HG03565 (cell line): Measurements from ENCODE around the gene TMEM229A.
"Not testable (repeated sequence)": the region's sequence is repeated elsewhere in the genome, so short reads cannot be mapped to it uniquely, and the experiment has no call there.

Experiments used
- ATAC-seq: cut with Tn5 transposase; IDR thresholded peaks from one replicate; pipeline ENCODE4 v1.9.1; 2021; ENCODE audit warnings: mild to moderate bottlenecking, moderate library complexity; ENCODE audit not compliant: unreplicated experiment

The TMEM229A gene

GRCh38 chr7:124033095-124033806 lies 384 bp upstream of the TMEM229A start:
- ATAC-seq: peak; percentile 27

DNA sequence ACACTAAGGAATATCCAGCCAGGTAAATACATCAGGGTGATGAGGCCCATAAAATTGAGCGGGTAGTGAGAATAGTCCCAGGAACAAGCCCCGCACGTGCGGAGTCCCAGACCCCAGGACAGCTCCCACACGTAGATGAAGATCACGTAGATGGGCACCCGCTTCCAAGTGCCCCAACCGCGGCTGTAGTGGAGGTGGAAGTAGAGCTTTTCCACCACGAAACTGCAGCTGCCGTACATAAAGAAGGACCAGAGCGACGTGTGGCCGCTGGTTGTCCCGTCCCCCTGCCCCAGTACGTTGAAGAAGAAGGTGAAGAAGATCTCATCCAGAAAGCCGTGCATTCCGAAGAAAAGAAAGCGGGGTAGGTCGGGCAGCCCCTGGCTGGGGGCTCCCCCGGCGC lies 948 bp downstream of the TMEM229A start:
- ATAC-seq: no peak

DNA sequence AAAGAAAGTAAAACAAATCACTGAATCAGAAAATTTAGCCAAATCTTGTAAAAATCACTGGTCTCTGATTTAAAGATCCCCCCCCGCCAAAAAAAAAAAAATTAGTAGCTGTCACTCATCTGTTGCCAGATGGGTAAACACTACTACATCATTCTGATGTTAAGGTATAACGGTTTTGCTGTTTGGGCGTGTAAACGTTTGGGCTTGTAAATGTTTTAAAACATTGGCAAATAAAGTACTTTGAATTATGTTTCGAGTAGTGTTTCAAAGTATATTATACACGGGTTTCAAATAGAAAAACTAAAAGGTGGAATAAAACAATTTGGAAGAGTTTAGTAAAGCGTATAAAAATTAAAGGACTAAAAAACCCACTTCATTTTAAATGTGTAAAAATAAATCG lies 1.5 kb downstream of the TMEM229A start:
- no peak for ATAC-seq

DNA sequence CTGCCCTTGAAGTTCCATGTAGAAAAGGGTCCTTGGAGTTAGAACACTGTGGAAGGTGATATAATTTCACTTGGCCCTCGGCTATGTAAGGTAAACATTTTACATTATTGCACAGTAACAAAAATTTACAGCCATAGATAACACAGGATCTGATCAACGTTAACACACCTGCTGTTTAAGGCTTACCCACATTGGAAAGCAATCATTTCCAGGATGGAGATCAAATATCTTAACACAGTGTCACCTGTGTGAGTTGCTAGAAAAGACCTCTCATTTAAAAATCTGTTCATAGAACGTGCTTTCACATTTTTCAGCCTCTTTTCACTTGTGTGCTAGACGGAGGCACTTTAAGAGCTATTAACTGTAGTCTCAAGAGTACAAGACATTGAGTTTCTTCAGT lies 1.9 kb downstream of the TMEM229A start:
- ATAC-seq: no peak

DNA sequence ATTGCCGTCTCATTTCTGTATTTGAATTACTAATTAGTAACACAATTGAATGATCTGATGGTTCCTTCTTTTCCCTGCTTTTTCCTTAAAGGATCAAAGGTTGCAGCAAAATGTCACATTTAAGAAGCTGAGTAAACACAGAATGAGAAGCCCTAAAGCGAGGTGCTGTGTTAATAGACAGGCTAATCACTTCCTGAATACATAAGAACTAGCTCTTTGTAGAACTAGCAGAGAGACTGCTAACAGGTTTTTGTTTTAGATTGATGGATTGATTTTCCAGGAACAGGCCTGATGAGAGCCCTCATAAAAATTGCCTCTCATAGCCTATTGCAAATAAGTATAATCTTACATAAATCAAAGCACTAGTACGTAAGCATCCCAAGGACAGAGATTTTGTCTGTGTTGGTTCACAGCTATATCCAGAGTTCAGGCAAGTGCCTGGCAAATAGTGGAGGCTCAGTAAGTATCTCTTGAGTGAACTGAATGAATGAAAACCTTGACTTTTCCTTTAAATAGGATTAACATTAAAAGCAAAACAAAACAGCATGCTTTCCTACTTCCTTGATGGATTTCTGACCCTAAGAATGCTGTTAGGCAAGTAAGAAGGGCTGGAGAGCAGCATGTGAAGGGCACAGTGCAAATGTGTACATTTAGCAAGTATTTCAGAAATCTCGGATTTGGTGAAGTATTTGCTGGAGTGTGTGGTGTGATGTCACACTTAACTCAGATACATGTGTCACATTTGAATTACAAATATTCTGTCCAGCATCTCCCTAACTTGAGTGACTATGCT lies 3.3 kb downstream of the TMEM229A start:
- no peak for ATAC-seq

DNA sequence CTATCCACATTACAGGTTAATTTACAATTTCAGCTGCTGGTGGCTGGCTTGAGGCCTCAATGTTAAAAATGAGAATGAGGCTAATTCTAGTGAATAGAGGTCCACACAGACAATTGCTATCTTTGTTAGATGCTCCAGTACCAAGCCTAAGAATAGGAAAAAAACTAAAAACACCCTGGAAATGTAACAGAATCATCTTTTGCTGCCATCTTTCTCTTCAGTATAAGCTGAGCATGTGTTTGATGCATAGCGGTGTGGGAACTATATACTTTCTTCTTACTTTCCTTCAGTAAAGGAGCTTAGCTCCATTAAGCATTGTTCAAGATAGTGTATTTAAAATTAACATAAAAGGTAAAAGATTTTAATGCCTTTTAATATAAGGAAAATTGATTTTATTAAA lies 5.6 kb downstream of the TMEM229A start:
- ATAC-seq: no peak

DNA sequence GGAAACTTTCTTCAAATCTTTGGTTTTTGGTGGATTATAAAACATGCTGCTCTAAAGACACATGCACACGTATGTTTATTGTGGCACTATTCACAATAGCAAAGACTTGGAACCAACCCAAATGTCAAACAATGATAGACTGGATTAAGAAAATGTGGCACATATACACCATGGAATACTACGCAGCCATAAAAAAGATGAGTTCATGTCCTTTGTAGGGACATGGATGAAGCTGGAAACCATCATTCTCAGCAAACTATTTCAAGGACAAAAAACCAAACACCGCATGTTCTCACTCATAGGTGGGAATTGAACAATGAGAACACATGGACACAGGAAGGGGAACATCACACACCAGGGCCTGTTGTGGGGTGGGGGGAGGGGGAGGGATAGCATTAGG lies 8.5 kb downstream of the TMEM229A start:
- not testable (repeated sequence) for ATAC-seq

DNA sequence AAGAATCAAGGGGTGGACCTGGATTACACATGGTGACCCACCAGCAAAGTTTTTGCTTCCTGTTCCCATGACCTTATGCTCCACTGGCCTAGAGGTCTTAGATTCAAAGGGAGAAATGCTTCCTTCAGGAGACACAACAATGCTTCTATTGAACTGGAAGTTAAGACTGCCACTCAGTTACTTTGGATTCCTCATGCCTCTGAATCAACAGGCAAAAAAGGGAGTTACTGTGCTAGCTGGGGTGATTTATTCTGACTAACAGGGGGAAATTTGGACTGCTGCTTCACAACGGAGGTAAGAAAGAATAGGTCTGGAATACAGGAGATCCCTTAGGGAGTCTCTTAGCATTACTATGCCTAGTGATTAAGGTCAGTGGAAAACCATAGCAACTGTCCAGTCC lies 10.3 kb downstream of the TMEM229A start:
- ATAC-seq: no peak

DNA sequence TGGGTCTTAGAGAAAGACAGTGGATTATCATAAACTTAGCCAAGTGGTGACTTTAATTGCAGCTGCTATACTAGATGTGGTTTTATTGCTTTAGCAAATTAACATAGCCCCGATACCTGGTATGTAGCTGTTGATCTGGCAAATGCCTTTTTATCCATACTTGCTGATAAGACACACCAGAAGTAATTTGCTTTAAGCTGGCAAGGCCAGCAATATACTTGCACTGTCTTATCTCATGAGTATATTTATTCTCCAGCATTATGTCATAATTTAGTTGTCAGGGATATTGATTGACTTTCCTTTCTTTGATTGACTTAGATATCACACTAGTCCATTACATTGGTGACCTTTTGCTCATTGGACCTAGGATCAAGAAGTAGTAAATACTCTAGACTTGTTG lies 12.8 kb downstream of the TMEM229A start:
- no peak for ATAC-seq

- no peak for ATAC-seq
Measured at GRCh38 chr7:124013306-124013705, 19.6 kb downstream of the TMEM229A start.

DNA sequence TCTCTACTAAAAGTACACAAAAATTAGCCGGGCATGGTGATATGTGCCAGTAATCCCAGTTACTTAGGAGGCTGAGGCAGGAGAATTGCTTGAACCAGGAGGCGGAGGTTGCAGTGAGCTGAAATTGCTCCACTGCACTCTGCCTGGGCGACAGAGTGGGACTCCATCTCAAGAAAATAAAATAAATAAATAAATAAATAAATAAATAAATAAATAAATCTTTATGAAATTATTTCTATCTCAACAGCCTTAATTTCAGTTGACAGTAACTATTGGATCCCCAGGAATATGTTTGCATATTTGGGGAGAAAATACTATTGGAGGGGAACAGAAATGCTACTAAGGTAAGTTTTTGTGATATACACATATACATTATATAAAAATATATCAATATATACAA lies 20.0 kb downstream of the TMEM229A start:
- ATAC-seq: no peak

DNA sequence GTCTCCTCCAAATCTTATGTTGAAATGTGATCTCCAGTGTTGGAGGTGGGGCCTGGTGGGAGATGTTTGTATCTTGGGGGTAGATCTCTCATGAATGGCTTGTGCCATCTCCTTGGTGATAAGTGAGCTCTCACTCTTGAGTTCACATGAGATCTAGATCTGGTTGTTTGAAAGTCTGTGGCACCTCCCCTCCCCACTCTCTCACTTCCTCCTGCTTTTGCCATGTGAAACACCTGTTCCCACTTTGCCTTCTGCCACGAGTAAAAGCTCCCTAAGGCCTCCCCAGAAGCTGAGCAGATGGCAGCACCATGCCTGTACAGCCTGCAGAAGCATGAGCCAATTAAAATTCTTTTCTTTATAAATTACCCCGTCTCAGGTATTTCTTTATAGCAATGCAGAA lies 23.5 kb downstream of the TMEM229A start:
- ATAC-seq: no peak

- not testable (repeated sequence) for ATAC-seq
Measured at GRCh38 chr7:124008296-124008695, 24.6 kb downstream of the TMEM229A start.

- no peak for ATAC-seq
Measured at GRCh38 chr7:123999703-124000102, 33.2 kb downstream of the TMEM229A start.

DNA sequence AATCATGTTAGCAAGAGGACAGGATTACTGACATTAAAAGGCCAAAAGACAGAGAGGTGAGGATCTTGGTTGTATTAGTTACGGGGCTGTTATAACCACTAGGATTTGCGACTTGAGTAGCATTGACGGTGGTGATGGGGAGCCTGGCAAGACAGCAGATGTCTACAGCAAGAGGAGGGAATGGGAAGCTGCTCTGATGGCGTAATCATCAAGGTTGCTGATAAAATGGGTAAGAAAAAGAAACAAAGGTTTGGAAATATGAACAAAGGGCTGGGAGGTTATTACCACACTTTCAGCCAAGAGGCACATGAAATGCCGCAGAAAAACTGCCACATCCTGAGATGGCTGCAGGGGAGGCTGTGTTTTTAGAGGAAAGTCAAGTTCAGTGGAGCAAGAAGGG lies 33.9 kb downstream of the TMEM229A start:
- ATAC-seq: no peak

- no peak for ATAC-seq
Measured at GRCh38 chr7:123996327-123996625, 36.6 kb downstream of the TMEM229A start.

- peak; percentile 66 for ATAC-seq
Measured at GRCh38 chr7:123995617-123996326, 37.1 kb downstream of the TMEM229A start.

- no peak for ATAC-seq
Measured at GRCh38 chr7:123994449-123994848, 38.4 kb downstream of the TMEM229A start.

DNA sequence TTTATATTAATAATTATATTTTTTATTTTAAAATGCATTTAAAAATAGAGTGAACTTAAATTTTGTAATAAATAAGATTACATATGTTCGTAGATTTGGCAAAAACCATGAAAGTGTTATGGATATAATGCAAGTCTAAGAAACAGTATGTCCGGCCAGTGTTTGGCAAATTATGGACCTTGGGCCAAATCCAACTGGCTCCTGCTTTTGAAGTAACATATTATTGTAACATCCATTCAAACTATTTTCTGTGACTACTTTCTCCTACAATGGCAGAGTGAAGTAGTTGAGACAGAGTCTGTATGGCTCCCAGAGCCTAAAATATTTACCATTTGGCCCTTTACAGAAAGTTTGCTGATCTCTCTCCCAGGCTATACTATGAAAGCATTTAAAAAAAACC lies 38.9 kb downstream of the TMEM229A start:
- ATAC-seq: no peak

DNA sequence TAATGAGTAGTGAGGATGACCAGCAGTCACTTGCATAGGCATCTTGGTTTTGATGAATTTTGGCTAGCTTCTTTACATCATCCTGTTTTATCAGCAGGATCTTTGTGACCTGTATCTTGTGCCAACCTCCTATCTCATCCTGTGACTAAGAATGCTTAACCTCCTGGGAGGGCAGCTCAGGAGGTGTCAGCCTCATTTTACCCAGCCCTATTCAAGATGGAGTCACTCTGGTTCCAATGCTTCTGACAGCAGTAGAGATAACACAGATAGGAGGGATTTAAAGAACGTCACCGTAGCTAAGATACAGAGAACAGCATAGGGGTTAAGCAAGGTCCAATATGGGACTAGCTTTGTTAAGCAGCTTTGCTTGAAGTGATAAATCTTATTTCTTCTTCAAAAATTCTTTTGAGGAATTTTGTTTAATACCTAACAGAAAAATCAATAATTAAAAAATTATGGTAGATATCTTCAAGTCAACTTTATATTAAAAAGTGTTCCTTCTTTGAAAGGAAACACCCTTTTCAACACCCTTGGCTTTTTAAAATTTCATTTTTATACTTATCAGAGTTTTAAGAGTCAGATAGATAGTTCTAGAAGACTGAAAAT lies 39.9 kb downstream of the TMEM229A start:
- no peak for ATAC-seq

DNA sequence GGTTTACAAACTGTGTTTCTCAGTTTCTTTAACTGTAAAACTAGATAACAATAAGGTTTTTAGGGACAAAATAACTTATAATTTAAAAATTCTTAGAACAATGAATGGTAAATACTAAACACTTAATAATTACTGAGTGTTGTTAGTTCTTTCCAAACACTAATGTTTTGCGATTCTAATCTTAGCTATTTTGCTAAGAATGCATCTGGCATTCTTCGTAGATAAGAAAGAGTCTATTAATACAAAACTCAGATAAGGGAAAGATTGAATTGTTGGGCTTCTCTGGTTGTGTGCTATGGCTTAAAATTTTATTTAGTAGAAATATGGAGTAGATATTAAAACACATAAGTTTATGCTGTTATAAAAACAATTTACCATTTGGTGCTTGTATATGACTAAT lies 45.4 kb downstream of the TMEM229A start:
- no peak for ATAC-seq
